ENCODE measurements around the gene MORN4.
"Not testable (repeated sequence)": the region's sequence is repeated elsewhere in the genome, so short reads cannot be mapped to it uniquely, and the experiment has no call there.

MORN4 gene

GRCh38 chr10:97640868-97641811 is 7.8 kb upstream of the MORN4 start:
- peak overlapping the region; percentile 81 for H3K4me3 ChIP-seq (ENCODE audit: low read depth, low read length)
- DNase-seq (ENCODE audit: low read depth) = peak; percentile 52
- TF ChIP-seq CTCF (conservative IDR thresholded peaks at IDR 0.05; ENCODE audit: low read depth, low read length) = peak; percentile 2

GRCh38 chr10:97640174-97640867 is 7.0 kb upstream of the MORN4 start, which contains the start of gene PI4K2A:
Gene PI4K2A, plus strand, starts transcription at chr10:97640671. Its CDS starts 72 bp downstream, at chr10:97640743.
- peak within 1 kb of the TSS; percentile 81 for H3K4me3 ChIP-seq (ENCODE audit: low read depth, low read length)
- DNase-seq (ENCODE audit: low read depth) = peak; percentile 100
- no peak for TF ChIP-seq CTCF (conservative IDR thresholded peaks at IDR 0.05; ENCODE audit: low read depth, low read length)

- H3K4me3 ChIP-seq (ENCODE audit: low read depth, low read length); DNase-seq (ENCODE audit: low read depth): not testable (repeated sequence)
Observed at GRCh38 chr10:97639090-97639489, 5.8 kb upstream of the MORN4 start.

- H3K4me3 ChIP-seq (ENCODE audit: low read depth, low read length) = no peak overlapping the region
Observed at GRCh38 chr10:97635577-97635976, 2.3 kb upstream of the MORN4 start.

GRCh38 chr10:97633921-97634320 is 621 bp upstream of the MORN4 start:
- DNase-seq (ENCODE audit: low read depth) = peak; percentile 7
- peak overlapping the region; percentile 95 for H3K4me3 ChIP-seq (ENCODE audit: low read depth, low read length)
- peak; percentile 16 for TF ChIP-seq CTCF (conservative IDR thresholded peaks at IDR 0.05; ENCODE audit: low read depth, low read length)

More at GRCh38 chr10:97635577-97635976, 2.3 kb upstream of the MORN4 start:
- no peak for TF ChIP-seq CTCF (conservative IDR thresholded peaks at IDR 0.05; ENCODE audit: low read depth, low read length)
- no peak for DNase-seq (ENCODE audit: low read depth)

GRCh38 chr10:97631098-97631497 is 2.2 kb downstream of the MORN4 start:
- no peak for DNase-seq (ENCODE audit: low read depth)
- no peak for TF ChIP-seq CTCF (conservative IDR thresholded peaks at IDR 0.05; ENCODE audit: low read depth, low read length)
- H3K4me3 ChIP-seq (ENCODE audit: low read depth, low read length) = no peak overlapping the region

- no peak for DNase-seq (ENCODE audit: low read depth)
- no peak for TF ChIP-seq CTCF (conservative IDR thresholded peaks at IDR 0.05; ENCODE audit: low read depth, low read length)
Observed at GRCh38 chr10:97629289-97629688, 4.0 kb downstream of the MORN4 start.

More at GRCh38 chr10:97629289-97629688, 4.0 kb downstream of the MORN4 start:
- no peak overlapping the region for H3K4me3 ChIP-seq (ENCODE audit: low read depth, low read length)
